ENCODE measurements around the gene HOOK2. TPM values are rescaled to one million over a fixed set of nuclear protein-coding genes. Genes with fewer than 3 reads are reported as not detected.
A peak's percentile ranks its signal among the peaks of the same experiment; 100 is the strongest.

The HOOK2 gene
- total RNA-seq, 4 donors from 2014 or later: 27.3 to 109 (median 50.2) TPM

GRCh38 chr19:12784394-12784870 is 9.1 kb upstream of the HOOK2 start:
- Histone ChIP-seq H3K4me3 (peak overlapping the region in 1 of 4 donors; percentile 23), H3K27ac (peak overlapping the region; percentile 81 to 100 (median 99)), H3K9me3 (no peaks in the 10 kb centered on the region), H3K4me1 (peaks cover 0 to 89% (median 77%) of the 10 kb centered on the region in 4 donors), H3K27me3 (no peaks in the 10 kb centered on the region), H3K36me3 (no peaks in the 10 kb centered on the region)
- 55 to 62% methylated on average over 10 of the region's 10 CpGs for WGBS, 2 donors
- no peak for DNase-seq (ENCODE audit: low spot score in 2 of 2)
- TF ChIP-seq EP300 (IDR thresholded peaks at IDR 0.05) (no peak), CTCF (IDR thresholded peaks at IDR 0.05) (no peak), POLR2A (IDR thresholded peaks at IDR 0.05) (no peak)

DNA sequence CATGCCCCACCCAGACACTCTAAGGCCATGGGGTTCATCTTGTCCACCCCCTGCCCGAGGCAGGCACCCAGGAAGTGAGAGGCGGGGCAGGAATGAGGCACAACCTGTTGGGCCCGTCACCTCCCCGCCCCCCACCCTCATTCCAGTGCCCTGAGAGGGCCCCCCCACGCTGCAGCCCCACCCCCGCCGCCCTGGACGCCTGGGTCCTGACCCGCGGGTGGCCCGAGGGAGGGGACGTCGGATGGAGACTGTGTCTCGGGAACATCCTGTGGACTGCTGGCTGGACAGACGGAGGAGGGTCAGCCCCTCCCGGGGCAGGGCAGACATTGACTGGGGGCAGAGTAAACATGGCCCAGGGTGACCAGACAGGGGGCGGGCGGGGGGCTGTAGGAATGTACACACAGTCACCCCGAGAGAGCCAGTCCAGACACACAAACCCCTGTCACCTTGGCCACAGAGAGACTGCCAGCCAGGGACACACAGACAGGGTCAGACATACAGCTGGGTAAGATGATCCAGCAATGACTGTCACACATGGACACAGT is 8.6 kb upstream of the HOOK2 start:
- Histone ChIP-seq H3K27ac (peak overlapping the region; percentile 81 to 100 (median 99)), H3K9me3 (no peaks in the 10 kb centered on the region), H3K4me3 (peak overlapping the region in 1 of 4 donors; percentile 53), H3K36me3 (no peaks in the 10 kb centered on the region), H3K27me3 (no peaks in the 10 kb centered on the region), H3K4me1 (peaks cover 0 to 89% (median 80%) of the 10 kb centered on the region in 4 donors)
- TF ChIP-seq EP300 (IDR thresholded peaks at IDR 0.05) (peak in 1 of 2 donors; percentile 49), CTCF (IDR thresholded peaks at IDR 0.05) (no peak), POLR2A (IDR thresholded peaks at IDR 0.05) (no peak)
- 2 to 7% methylated on average over 13 to 19 of the region's 19 CpGs for WGBS, 2 donors
- DNase-seq (ENCODE audit: low spot score in 2 of 2): no peak

DNA sequence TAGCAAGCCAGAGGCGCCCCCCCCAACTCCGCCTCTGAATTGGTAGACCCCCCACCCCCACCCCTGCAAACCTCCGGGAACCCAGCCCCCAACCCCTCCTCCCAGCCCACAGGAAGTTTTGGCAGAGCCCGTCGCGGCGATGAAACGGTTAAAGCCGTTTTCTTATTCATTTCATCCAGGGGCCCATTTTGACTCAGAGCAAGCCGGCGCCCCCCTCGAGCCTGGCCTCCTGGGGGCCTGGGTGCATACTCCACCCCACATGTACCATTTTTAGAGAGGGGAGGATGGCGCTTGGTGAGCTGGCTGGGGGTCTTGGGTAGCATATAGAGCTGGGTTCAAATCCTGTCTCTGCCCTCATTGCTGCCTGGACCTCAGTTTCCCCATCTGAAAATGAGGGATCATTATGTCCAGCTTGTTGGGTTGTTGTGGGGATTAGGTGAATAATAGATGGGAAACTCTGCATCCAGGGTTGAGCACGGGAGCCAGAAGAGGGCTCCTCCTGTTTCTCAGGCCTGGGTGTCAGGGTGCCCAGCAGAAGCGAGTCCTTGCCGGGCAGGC is 8.0 kb upstream of the HOOK2 start:
- TF ChIP-seq EP300 (IDR thresholded peaks at IDR 0.05): no peak
- TF ChIP-seq CTCF (IDR thresholded peaks at IDR 0.05): no peak
- TF ChIP-seq POLR2A (IDR thresholded peaks at IDR 0.05): no peak
- DNase-seq (ENCODE audit: low spot score in 2 of 2): no peak
- Histone ChIP-seq H3K27ac (peak overlapping the region; percentile 81 to 100 (median 99)), H3K4me3 (peak overlapping the region; percentile 27 to 53 (median 46)), H3K9me3 (no peaks in the 10 kb centered on the region), H3K27me3 (no peaks in the 10 kb centered on the region), H3K36me3 (no peaks in the 10 kb centered on the region), H3K4me1 (peaks cover 0 to 89% (median 80%) of the 10 kb centered on the region in 4 donors)
- 7 to 8% methylated on average over 6 to 14 of the region's 16 CpGs for WGBS, 2 donors

- Histone ChIP-seq H3K36me3 (no peaks in the 10 kb centered on the region), H3K4me1 (peaks cover 0 to 88% (median 77%) of the 10 kb centered on the region in 4 donors), H3K27me3 (no peaks in the 10 kb centered on the region), H3K4me3 (peak overlapping the region; percentile 27 to 53 (median 46)), H3K9me3 (no peaks in the 10 kb centered on the region), H3K27ac (peak overlapping the region; percentile 81 to 100 (median 99))
- 1% methylated on average over 44 to 45 of the region's 88 CpGs for WGBS, 2 donors
- TF ChIP-seq CTCF (IDR thresholded peaks at IDR 0.05) (peak in 2 of 5 experiments; percentile 23 to 52), POLR2A (IDR thresholded peaks at IDR 0.05) (peak; percentile 18 to 52), EP300 (IDR thresholded peaks at IDR 0.05) (peak; percentile 93 to 95)
- DNase-seq (ENCODE audit: low spot score in 2 of 2): peak; percentile 79 to 81
These were observed 7.3 kb upstream of the HOOK2 start for GRCh38 chr19:12782424-12783290.

GRCh38 chr19:12782174-12782423 is 6.7 kb upstream of the HOOK2 start:
- 4% methylated on average over 12 of the region's 12 CpGs for WGBS, 2 donors
- H3K27me3 ChIP-seq: no peaks in the 10 kb centered on the region
- TF ChIP-seq POLR2A (IDR thresholded peaks at IDR 0.05) (peak in 1 of 2 donors; percentile 61), CTCF (IDR thresholded peaks at IDR 0.05) (no peak), EP300 (IDR thresholded peaks at IDR 0.05) (no peak)
- H3K27ac ChIP-seq: peak overlapping the region; percentile 81 to 100 (median 99)
- H3K36me3 ChIP-seq: no peaks in the 10 kb centered on the region
- peak overlapping the region; percentile 27 to 53 (median 46) for H3K4me3 ChIP-seq
- peak in 1 of 2 donors; percentile 72 for DNase-seq (ENCODE audit: low spot score in 2 of 2)
- peaks cover 0 to 88% (median 77%) of the 10 kb centered on the region in 4 donors for H3K4me1 ChIP-seq
- no peaks in the 10 kb centered on the region for H3K9me3 ChIP-seq

Measured in tibial nerve (tissue), 4 donors.